Measurements from ENCODE around the gene AOC2.
"Not testable (repeated sequence)": the region's sequence is repeated elsewhere in the genome, so short reads cannot be mapped to it uniquely, and the experiment has no call there.

The AOC2 gene

GRCh38 chr17:42832934-42833766 lies 11.2 kb upstream of the AOC2 start, which contains the start of gene PSME3:
PSME3 (plus strand) TSS chr17:42833397; CDS start chr17:42833632, 235 bp downstream.
- DNase-seq: peak; percentile 91

GRCh38 chr17:42833767-42834422 lies 10.5 kb upstream of the AOC2 start:
- DNase-seq: no peak

GRCh38 chr17:42835732-42836131 lies 8.6 kb upstream of the AOC2 start:
- DNase-seq: no peak

GRCh38 chr17:42841975-42842685 lies 2.2 kb upstream of the AOC2 start:
- no peak for DNase-seq

- DNase-seq: peak; percentile 37
These were observed 934 bp upstream of the AOC2 start for GRCh38 chr17:42843358-42843934.

- no peak for DNase-seq
These were observed 578 bp downstream of the AOC2 start for GRCh38 chr17:42844761-42845555.

- no peak for DNase-seq
These were observed 1.2 kb downstream of the AOC2 start for GRCh38 chr17:42845556-42845917.

GRCh38 chr17:42845918-42846593 lies 1.7 kb downstream of the AOC2 start:
- no peak for DNase-seq

- DNase-seq: no peak
These were observed 2.4 kb downstream of the AOC2 start for GRCh38 chr17:42846594-42847280.

GRCh38 chr17:42848093-42848492 lies 3.7 kb downstream of the AOC2 start:
- no peak for DNase-seq

- DNase-seq: no peak
These were observed 4.7 kb downstream of the AOC2 start for GRCh38 chr17:42849031-42849430.

GRCh38 chr17:42849451-42850181 lies 5.2 kb downstream of the AOC2 start:
- no peak for DNase-seq

GRCh38 chr17:42850954-42851353 lies 6.6 kb downstream of the AOC2 start, which contains the start of gene AOC3:
AOC3 (plus strand) TSS chr17:42851199; CDS start chr17:42851344, 145 bp downstream.
- DNase-seq: no peak

- not testable (repeated sequence) for DNase-seq
These were observed 7.2 kb downstream of the AOC2 start for GRCh38 chr17:42851371-42852240.

- no peak for DNase-seq
These were observed 8.0 kb downstream of the AOC2 start for GRCh38 chr17:42852351-42852750.

GRCh38 chr17:42853004-42853403 lies 8.6 kb downstream of the AOC2 start:
- no peak for DNase-seq

GRCh38 chr17:42853597-42853967 lies 9.2 kb downstream of the AOC2 start:
- DNase-seq: no peak

- DNase-seq: no peak
These were observed 9.8 kb downstream of the AOC2 start for GRCh38 chr17:42853968-42854790.

Data from CD4-positive, alpha-beta T cell treated with Interleukin-17A for 1 hour (primary cell).